ENCODE results near the gene E2F8.

Gene E2F8

DNA sequence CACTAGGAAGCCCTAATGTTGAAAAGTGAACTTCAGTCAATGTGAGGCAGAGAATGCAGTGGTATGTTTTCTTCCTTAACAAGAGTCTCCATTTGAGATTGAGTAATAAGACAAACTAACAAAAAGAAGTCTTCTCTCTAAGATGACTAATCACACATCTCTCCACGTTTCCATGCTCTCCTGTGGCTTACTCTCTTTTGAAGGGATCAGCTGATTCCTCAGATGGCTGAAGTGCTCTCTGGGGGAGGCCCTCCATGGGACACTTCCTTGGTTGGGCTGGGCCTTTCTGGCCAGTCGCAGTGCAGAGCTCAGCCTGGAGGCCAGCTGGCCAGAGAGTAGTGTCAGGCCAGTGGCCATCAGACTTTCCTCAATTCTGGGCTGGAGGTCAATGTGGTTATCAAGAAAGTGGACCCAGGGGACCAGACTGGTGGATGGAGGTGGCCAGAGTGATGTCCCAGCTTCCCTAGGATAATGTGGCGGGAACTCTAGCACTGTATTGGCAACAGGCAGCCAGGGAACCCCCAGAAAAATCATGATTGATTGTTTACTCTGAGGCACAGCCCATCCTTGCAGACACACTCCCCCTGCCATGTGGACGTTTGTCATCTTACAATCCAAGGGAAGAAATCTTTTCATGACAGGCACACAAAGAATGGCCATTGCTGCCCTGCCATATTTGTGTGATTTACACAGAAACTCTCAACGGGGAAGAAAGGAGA lies 53.5 kb downstream of the E2F8 start:
- WGBS (ENCODE audit: insufficient coverage, insufficient read length), result no CpG with 5 or more reads among the region's 5 CpGs
- H3K4me1 ChIP-seq (ENCODE audit: control insufficient read depth, insufficient read depth, low read length), result no peaks in the 10 kb centered on the region
- H3K9me3 ChIP-seq (ENCODE audit: control insufficient read depth, insufficient read depth, low read length), result no peaks in the 10 kb centered on the region
- no peaks in the 10 kb centered on the region for H3K36me3 ChIP-seq (ENCODE audit: control insufficient read depth, insufficient read depth, low read length)
- no peaks in the 10 kb centered on the region for H3K27me3 ChIP-seq (ENCODE audit: control insufficient read depth, insufficient read depth, low read length)
- H3K27ac ChIP-seq (ENCODE audit: low read length), result no peak overlapping the region
- DNase-seq (ENCODE audit: low read depth, low spot score), result no peak
- H3K4me3 ChIP-seq (ENCODE audit: low read length), result no peak overlapping the region

DNA sequence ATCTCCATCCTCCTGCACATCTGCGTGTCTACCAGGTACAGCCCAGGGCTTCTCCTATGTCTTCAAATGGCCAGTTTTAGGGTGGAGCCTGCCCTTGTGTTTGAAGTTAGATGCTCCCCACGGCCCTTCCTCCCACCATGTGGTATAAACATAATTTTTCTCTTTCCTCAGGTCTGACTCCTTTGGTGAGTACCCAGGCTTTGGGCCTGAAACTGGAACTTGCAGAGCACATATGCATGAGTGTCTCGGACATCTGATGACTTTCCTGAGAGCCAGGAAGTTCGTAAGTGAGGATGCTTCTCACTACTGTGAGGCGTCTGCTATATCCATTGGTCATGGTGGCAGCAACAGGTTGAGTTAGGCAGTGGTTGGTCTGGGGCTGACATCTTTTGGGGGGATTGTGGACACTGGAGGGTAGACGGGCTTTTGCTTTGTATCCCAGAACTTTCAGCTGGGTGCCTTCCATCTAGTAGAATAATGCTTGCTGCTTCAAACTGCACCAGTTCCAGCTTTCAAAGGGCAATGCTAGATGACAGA lies 55.2 kb downstream of the E2F8 start:
- no peak for DNase-seq (ENCODE audit: low read depth, low spot score)
- no peaks in the 10 kb centered on the region for H3K9me3 ChIP-seq (ENCODE audit: control insufficient read depth, insufficient read depth, low read length)
- WGBS (ENCODE audit: insufficient coverage, insufficient read length), result no CpG with 5 or more reads among the region's 6 CpGs
- no peak overlapping the region for H3K4me3 ChIP-seq (ENCODE audit: low read length)
- H3K36me3 ChIP-seq (ENCODE audit: control insufficient read depth, insufficient read depth, low read length), result no peaks in the 10 kb centered on the region
- no peaks in the 10 kb centered on the region for H3K27me3 ChIP-seq (ENCODE audit: control insufficient read depth, insufficient read depth, low read length)
- no peak overlapping the region for H3K27ac ChIP-seq (ENCODE audit: low read length)
- no peaks in the 10 kb centered on the region for H3K4me1 ChIP-seq (ENCODE audit: control insufficient read depth, insufficient read depth, low read length)

DNA sequence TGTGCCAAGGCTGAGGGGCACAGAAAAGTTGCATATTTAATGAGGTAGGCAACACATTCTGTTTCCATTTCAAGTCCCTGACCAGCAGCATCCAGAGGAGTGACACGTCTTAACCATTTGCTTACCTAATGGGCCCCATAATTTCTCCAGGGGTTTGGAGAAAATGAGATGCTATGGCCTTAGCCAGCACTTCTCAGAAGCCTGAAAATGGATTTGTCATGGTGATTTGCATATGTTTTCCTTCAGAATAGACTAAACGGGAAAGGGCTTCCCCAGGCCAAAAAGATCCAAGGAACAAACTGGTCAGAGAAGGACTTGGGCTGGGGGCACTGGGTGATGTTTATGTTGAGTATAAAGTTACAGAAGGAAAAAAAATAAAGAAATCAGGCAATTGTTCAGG lies 55.7 kb downstream of the E2F8 start:
- Histone ChIP-seq H3K27me3 (ENCODE audit: control insufficient read depth, insufficient read depth, low read length) (no peaks in the 10 kb centered on the region), H3K36me3 (ENCODE audit: control insufficient read depth, insufficient read depth, low read length) (no peaks in the 10 kb centered on the region), H3K27ac (ENCODE audit: low read length) (no peak overlapping the region), H3K9me3 (ENCODE audit: control insufficient read depth, insufficient read depth, low read length) (no peaks in the 10 kb centered on the region), H3K4me1 (ENCODE audit: control insufficient read depth, insufficient read depth, low read length) (no peaks in the 10 kb centered on the region), H3K4me3 (ENCODE audit: low read length) (no peak overlapping the region)
- DNase-seq (ENCODE audit: low read depth, low spot score), result no peak
- WGBS (ENCODE audit: insufficient coverage, insufficient read length), result no CpG with 5 or more reads among the region's 2 CpGs

GRCh38 chr11:19183646-19184045 lies 57.1 kb downstream of the E2F8 start:
- Histone ChIP-seq H3K9me3 (ENCODE audit: control insufficient read depth, insufficient read depth, low read length) (no peaks in the 10 kb centered on the region), H3K36me3 (ENCODE audit: control insufficient read depth, insufficient read depth, low read length) (no peaks in the 10 kb centered on the region), H3K4me1 (ENCODE audit: control insufficient read depth, insufficient read depth, low read length) (no peaks in the 10 kb centered on the region), H3K27me3 (ENCODE audit: control insufficient read depth, insufficient read depth, low read length) (no peaks in the 10 kb centered on the region), H3K4me3 (ENCODE audit: low read length) (no peak overlapping the region), H3K27ac (ENCODE audit: low read length) (no peak overlapping the region)
- no CpG with 5 or more reads among the region's 7 CpGs for WGBS (ENCODE audit: insufficient coverage, insufficient read length)
- DNase-seq (ENCODE audit: low read depth, low spot score), result no peak

GRCh38 chr11:19181531-19182261 lies 59.0 kb downstream of the E2F8 start:
- WGBS (ENCODE audit: insufficient coverage, insufficient read length), result no CpG with 5 or more reads among the region's 5 CpGs
- H3K9me3 ChIP-seq (ENCODE audit: control insufficient read depth, insufficient read depth, low read length), result no peaks in the 10 kb centered on the region

GRCh38 chr11:19176629-19177186 lies 64.0 kb downstream of the E2F8 start:
- H3K27me3 ChIP-seq (ENCODE audit: control insufficient read depth, insufficient read depth, low read length), result no peaks in the 10 kb centered on the region
- no peak for DNase-seq (ENCODE audit: low read depth, low spot score)
- no peaks in the 10 kb centered on the region for H3K4me1 ChIP-seq (ENCODE audit: control insufficient read depth, insufficient read depth, low read length)
- H3K4me3 ChIP-seq (ENCODE audit: low read length), result no peak overlapping the region
- H3K9me3 ChIP-seq (ENCODE audit: control insufficient read depth, insufficient read depth, low read length), result no peaks in the 10 kb centered on the region
- H3K27ac ChIP-seq (ENCODE audit: low read length), result no peak overlapping the region
- no CpG with 5 or more reads among the region's 2 CpGs for WGBS (ENCODE audit: insufficient coverage, insufficient read length)
- peaks cover 6% of the 10 kb centered on the region; the same call in 1 of the 2 replicates for H3K36me3 ChIP-seq (ENCODE audit: control insufficient read depth, insufficient read depth, low read length)

More at GRCh38 chr11:19181531-19182261, 59.0 kb downstream of the E2F8 start:
- Histone ChIP-seq H3K27me3 (ENCODE audit: control insufficient read depth, insufficient read depth, low read length) (no peaks in the 10 kb centered on the region), H3K36me3 (ENCODE audit: control insufficient read depth, insufficient read depth, low read length) (no peaks in the 10 kb centered on the region), H3K4me3 (ENCODE audit: low read length) (no peak overlapping the region), H3K27ac (ENCODE audit: low read length) (no peak overlapping the region), H3K4me1 (ENCODE audit: control insufficient read depth, insufficient read depth, low read length) (no peaks in the 10 kb centered on the region)
- no peak for DNase-seq (ENCODE audit: low read depth, low spot score)
